Stimulated activated CD8-positive, alpha-beta memory T cell treated with anti-CD3 and anti-CD28 coated beads, Interleukin-7, amount 100 ng/mL, for 1 hour (primary cell): ENCODE data around the gene TSC1.

Source experiments
- DNase-seq, 2 donors: peaks; one replicate each; pipeline ENCODE4 v3.0.0-alpha.2; 2020; ENCODE audit warnings: low read depth in 2 of 2

The TSC1 gene

DNA sequence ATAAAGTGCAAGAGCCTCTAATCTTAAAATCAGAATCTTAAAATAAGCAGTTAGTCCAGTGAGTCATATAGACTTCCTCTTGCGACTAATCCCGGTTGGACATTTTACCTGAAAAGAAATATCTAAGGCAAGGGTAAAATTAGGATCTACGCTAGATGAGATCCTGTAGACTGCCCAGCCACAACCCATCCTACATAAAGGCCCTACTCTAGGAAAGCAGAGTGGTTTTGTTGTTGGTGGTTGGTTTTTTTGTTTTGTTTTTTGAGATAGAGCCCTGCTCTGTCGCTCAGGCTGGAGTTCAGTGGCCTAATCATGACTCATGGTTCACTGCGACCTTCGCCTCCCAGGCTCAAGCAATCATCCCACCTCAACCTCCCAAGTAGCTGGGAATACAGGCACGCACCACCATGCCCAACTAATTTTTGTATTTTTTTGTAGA, 6.9 kb downstream of the TSC1 start:
- DNase-seq = no peak

DNA sequence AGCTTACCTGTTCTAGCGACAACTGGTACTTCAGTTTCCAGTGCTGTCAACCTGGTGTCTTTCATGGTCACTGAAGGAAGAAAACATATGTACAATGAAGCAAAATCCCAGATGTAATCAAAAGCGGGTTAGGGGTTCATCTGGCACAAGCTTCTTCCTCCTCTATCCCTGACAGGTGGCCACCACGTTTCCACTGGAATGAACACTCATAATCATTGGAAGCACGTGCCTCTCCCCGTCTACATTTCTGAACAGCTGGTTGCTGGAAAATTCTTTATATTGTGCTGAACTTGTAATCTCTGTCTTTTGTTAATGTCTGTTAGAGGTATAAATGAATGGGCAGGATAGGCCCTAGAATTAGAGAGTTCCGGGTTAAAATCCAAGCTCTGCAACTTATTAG, 9.4 kb downstream of the TSC1 start:
- DNase-seq = no peak

- no peak for DNase-seq
Observed at GRCh38 chr9:132931178-132931735, 13.2 kb downstream of the TSC1 start.

DNA sequence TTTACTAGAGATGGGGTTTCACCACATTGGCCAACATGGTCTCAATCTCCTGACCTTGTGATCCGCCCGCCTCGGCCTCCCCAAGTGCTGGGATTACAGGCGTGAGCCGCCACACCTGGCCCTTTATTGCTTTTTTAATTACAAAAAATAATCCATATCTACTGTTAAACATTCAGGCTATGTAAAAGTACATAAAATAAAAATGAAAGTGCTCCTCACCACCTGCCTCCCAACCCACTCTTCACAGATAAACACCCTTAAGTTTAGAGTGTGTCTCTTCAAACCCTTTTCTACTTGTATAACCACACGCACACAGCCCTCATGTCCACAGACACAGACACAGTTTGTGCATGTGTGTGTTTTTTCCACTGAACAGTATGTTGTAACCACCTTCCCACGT, 16.7 kb downstream of the TSC1 start:
- no peak for DNase-seq

GRCh38 chr9:132923346-132923902, 21.0 kb downstream of the TSC1 start:
- no peak for DNase-seq

GRCh38 chr9:132919614-132920268, 24.7 kb downstream of the TSC1 start:
- DNase-seq = no peak

GRCh38 chr9:132914924-132915323, 29.5 kb downstream of the TSC1 start:
- DNase-seq = no peak

- DNase-seq = no peak
Observed at GRCh38 chr9:132912131-132912530, 32.3 kb downstream of the TSC1 start.

- DNase-seq = no peak
Observed at GRCh38 chr9:132910376-132910775, 34.0 kb downstream of the TSC1 start.

DNA sequence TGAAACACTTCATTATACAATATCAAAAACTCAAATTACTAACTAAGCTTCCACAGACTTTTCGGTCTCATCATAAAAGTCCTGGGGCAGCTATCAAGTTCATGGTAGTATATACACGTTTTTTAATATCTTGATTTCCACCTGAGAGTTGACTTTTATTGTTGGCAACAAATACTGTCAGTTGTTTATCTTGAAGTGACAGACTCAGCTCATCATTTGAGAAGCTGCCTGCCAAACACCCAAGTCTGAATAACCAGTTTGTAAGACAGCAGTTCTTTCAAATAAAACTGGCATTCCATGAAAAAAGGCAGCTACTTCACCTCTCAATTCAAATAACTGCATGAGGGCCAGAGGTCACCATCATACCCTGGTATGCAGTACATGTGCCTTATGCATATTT, 35.1 kb downstream of the TSC1 start:
- DNase-seq = no peak

DNA sequence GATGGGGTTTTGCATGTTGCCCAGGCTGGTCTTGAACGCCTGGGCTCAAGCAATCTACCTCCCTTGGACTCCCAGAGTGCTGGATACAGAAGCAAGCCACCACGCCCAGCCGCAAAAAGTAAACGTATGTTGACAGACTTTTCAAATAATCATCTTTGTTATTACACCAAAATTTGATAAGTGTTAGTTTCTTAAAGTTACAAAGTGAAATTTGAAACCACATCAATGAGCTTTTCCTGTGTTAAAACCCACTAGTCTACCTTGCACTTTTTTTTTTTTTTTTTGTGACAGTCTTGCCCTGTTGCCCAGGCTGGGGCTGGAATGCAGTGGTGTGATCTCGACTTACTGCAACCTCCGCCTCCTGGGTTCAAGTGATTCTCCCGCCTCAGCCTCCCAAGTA, 35.8 kb downstream of the TSC1 start:
- DNase-seq = no peak

DNA sequence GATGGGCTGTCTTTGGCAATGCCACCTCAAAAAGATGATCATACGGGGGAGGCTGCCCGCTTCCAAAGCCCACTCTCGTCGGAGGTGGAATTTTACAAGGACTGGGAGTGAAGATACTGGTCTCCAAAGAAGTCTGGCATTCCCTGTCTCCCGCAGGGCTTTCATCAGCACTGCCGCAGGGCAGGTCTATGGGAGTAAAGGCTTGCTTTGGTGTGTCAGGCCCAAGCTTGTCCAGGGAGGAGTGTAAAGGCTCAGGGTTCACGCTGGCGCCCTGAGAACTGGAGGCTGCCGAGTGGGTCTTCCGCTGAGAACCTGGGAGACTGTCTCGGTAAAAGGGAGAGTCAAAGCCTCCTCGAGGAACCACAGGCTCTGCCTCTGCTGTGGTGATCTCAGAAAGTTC, 38.7 kb downstream of the TSC1 start:
- no peak for DNase-seq

- DNase-seq = no peak
Observed at GRCh38 chr9:132903574-132904492, 40.6 kb downstream of the TSC1 start.

DNA sequence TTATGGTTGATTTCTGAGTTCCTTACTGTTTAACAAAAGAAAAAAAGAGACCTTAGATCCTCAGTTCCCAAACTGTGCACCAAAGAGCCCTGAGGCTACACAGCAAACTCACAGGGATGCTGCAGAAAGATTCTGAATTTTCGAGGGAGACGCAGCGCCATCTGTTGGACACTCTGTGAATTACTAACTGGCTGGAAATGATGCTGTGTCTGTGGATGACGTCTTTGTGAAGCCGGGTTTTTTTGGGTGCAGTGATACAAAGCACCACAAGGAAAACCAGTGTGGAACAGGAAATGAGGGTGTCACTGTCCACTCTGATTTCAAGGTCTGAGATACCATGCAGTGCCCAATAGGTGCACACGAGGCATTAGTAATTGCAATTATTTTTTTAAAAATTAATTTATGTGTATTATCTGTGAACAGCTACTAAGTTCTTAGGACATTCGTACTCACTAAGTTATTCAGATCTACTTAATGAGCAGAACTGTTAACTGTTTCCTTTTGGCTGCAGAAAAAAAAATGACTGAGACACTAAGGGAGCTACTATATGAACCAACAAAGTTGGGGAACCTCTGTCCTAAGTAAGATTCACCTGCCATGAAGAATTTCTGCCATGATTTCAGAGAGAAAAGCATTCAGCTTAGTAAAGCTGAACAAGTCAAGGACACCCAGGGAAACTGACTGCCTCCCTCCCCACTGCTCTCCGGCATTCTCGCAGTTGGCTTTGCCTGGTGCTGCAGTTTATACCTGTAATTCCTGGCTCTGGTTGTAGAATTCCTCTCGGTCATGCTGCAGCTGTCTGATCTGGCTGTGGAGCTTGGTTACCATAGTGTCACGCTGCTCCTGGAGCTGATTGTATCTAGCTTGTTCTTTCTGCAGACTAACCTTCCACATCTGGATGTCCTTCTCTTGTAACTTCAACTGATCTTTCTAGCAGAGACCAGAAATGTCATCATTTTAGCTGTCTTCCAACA, 42.3 kb downstream of the TSC1 start:
- DNase-seq = peak; percentile 49 to 52

GRCh38 chr9:132898051-132898450, 46.4 kb downstream of the TSC1 start:
- DNase-seq = no peak

DNA sequence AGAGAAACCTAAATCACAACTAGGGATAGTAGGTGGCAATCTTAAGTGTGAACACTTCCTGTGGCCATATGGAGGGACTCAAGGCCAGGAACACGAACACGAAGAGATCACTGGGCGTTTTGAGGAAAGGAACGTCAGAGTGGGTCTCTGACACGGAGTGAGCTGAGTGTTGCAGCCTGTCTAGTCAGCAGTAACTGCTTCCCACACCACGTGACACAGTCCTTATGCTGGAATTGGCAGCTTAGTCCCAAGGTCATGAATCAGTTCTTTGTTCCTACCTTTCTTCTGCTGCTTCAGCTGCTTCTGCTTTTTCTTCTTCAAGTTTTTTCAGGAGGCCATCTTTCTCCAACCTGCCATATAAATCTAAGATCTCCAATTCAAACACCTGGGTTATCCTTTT, 47.5 kb downstream of the TSC1 start:
- DNase-seq = no peak

GRCh38 chr9:132896264-132896663, 48.2 kb downstream of the TSC1 start:
- DNase-seq = no peak

GRCh38 chr9:132894862-132895835, 49.3 kb downstream of the TSC1 start:
- no peak for DNase-seq

- no peak for DNase-seq
Observed at GRCh38 chr9:132894346-132894745, 50.1 kb downstream of the TSC1 start.

- DNase-seq = no peak
Observed at GRCh38 chr9:132892400-132892799, 52.0 kb downstream of the TSC1 start.
